Measurements from ENCODE around the gene SMARCD3. TPM values are rescaled to one million over a fixed set of nuclear protein-coding genes. Genes with fewer than 3 reads are reported as not detected.

Gene SMARCD3
- total and polyA plus RNA-seq, 2 of the 13 experiments (the other 11 are each of a cell fraction or from before 2014, with no cell fraction given): 0.20 to 0.62 TPM

DNA sequence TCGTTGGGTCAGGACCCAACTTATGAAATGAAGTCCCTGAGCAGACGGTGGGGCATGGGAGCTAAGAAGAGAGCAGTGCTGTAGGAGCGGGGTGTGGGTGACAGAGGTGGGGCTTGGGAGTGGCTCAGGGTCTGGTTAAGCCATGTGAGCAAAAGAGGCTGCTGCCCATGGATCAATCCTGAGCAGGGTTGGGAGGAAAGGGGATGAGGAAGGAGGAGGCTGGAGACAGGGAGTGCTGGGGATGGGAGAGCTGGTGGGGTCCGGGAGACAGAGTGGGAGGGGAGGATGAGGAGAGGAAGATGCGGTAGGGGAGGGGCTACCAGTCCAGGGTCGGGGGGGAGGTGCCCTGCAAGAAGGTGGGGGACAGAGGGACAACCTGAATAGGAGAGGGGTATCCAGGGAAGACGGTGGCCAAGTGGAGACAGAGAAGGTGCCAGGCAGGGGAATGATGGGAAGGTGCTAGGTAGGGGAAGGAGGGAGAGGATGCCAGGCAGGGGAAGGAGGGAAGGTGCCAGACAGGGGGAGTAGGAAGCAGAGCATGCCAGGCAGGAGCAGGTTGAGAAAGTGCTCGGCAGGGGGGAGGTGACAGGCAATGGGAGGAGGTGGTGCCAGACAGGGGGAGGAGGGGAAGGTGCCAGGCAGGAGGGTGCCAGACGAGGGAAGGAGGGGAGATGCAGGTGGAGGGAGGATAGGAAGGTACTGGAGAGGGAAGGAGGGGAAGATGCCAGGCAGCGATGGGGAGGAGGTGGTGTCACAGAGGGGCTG is 27.5 kb upstream of the SMARCD3 start:
- Histone ChIP-seq H3K9me3 (ENCODE audit: low read length) (no peaks in the 10 kb centered on the region), H3K4me1 (ENCODE audit: insufficient read depth, low read length) (peaks cover 18% of the 10 kb centered on the region), H3K4me2 (ENCODE audit: low read depth, low read length) (no peak overlapping the region), H2AFZ (ENCODE audit: low read length) (no peak overlapping the region), H4K20me1 (ENCODE audit: insufficient read depth, low read length) (no peaks in the 10 kb centered on the region), H3K9ac (ENCODE audit: insufficient read depth, low read depth, low read length) (no peak overlapping the region), H3K36me3 (replicated peaks in 1 of 2; ENCODE audit: control insufficient read depth in 1 of 2, insufficient read depth in 2 of 2, low read length in 2 of 2) (no peaks in the 10 kb centered on the region), H3K4me3 (replicated peaks in 1 of 3; ENCODE audit: insufficient read depth in 1 of 3, low read depth in 2 of 3, low read length in 3 of 3) (no peak overlapping the region), H3K27ac (ENCODE audit: extremely low read length, insufficient read depth, low read length) (no peak overlapping the region), H3K79me2 (ENCODE audit: insufficient read depth, low read length) (no peaks in the 10 kb centered on the region), H3K27me3 (ENCODE audit: control insufficient read depth in 1 of 2, insufficient read depth in 2 of 2, low read length in 2 of 2) (peaks cover 5 to 70% of the 10 kb centered on the region in 2 experiments)
- intact Hi-C loops (cut with micrococcal nuclease; ENCODE audit: unreplicated experiment): no loop called here
- in situ Hi-C loops (cut with HindIII; ENCODE audit: extremely low pct_ligation_motif_present, low pct_unique_long_range_greater_than_20kb): no loop called here
- FAIRE-seq (no peak), ATAC-seq (no peak), DNase-seq (ENCODE audit: low spot score) (no peak)
- no TSS peak for BruUV-seq (replicated peaks)
- ChIA-PET POLR2A (no interaction called here), CTCF (ENCODE audit: low intra/inter-chr PET ratio, low total read pairs) (no interaction called here)
- no peak for TF ChIP-seq ZNF12 (CRISPR knock-in tag; IDR thresholded peaks at IDR 0.05)
- TF ChIP-seq TCF7L2 (IDR thresholded peaks at IDR 0.05; ENCODE audit: low read depth, low read length): no peak
- TF ChIP-seq ZFP37 (CRISPR knock-in tag; IDR thresholded peaks at IDR 0.05; ENCODE audit: borderline replicate concordance): no peak
- TF ChIP-seq, protein P1, sequence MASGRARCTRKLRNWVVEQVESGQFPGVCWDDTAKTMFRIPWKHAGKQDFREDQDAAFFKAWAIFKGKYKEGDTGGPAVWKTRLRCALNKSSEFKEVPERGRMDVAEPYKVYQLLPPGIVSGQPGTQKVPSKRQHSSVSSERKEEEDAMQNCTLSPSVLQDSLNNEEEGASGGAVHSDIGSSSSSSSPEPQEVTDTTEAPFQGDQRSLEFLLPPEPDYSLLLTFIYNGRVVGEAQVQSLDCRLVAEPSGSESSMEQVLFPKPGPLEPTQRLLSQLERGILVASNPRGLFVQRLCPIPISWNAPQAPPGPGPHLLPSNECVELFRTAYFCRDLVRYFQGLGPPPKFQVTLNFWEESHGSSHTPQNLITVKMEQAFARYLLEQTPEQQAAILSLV (CRISPR knock-in tag; IDR thresholded peaks at IDR 0.05; ENCODE audit: borderline replicate concordance): no peak
- no peak for TF ChIP-seq MLLT10 (CRISPR knock-in tag; IDR thresholded peaks at IDR 0.05)
- no peak for TF ChIP-seq SALL1 (CRISPR knock-in tag; IDR thresholded peaks at IDR 0.05)
- no peak for TF ChIP-seq KMT2B (CRISPR knock-in tag; IDR thresholded peaks at IDR 0.05)
- TF ChIP-seq ZNF569 (CRISPR knock-in tag; IDR thresholded peaks at IDR 0.05; ENCODE audit: borderline replicate concordance): no peak
- no peak for TF ChIP-seq FOXK2 (IDR thresholded peaks at IDR 0.05)
- no peak for TF ChIP-seq SIX1 (CRISPR knock-in tag; IDR thresholded peaks at IDR 0.05; ENCODE audit: borderline replicate concordance)
- TF ChIP-seq RAD51 (IDR thresholded peaks at IDR 0.05; ENCODE audit: borderline replicate concordance): no peak
- no peak for TF ChIP-seq ZNF547 (CRISPR knock-in tag; IDR thresholded peaks at IDR 0.05)
- no peak for TF ChIP-seq KDM5A (IDR thresholded peaks at IDR 0.05; ENCODE audit: borderline replicate concordance, low read length)
- TF ChIP-seq, protein P2, sequence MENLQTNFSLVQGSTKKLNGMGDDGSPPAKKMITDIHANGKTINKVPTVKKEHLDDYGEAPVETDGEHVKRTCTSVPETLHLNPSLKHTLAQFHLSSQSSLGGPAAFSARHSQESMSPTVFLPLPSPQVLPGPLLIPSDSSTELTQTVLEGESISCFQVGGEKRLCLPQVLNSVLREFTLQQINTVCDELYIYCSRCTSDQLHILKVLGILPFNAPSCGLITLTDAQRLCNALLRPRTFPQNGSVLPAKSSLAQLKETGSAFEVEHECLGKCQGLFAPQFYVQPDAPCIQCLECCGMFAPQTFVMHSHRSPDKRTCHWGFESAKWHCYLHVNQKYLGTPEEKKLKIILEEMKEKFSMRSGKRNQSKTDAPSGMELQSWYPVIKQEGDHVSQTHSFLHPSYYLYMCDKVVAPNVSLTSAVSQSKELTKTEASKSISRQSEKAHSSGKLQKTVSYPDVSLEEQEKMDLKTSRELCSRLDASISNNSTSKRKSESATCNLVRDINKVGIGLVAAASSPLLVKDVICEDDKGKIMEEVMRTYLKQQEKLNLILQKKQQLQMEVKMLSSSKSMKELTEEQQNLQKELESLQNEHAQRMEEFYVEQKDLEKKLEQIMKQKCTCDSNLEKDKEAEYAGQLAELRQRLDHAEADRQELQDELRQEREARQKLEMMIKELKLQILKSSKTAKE (CRISPR knock-in tag; IDR thresholded peaks at IDR 0.05; ENCODE audit: borderline replicate concordance): no peak
- TF ChIP-seq, protein P3, sequence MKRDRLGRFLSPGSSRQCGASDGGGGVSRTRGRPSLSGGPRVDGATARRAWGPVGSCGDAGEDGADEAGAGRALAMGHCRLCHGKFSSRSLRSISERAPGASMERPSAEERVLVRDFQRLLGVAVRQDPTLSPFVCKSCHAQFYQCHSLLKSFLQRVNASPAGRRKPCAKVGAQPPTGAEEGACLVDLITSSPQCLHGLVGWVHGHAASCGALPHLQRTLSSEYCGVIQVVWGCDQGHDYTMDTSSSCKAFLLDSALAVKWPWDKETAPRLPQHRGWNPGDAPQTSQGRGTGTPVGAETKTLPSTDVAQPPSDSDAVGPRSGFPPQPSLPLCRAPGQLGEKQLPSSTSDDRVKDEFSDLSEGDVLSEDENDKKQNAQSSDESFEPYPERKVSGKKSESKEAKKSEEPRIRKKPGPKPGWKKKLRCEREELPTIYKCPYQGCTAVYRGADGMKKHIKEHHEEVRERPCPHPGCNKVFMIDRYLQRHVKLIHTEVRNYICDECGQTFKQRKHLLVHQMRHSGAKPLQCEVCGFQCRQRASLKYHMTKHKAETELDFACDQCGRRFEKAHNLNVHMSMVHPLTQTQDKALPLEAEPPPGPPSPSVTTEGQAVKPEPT (CRISPR knock-in tag; IDR thresholded peaks at IDR 0.05; ENCODE audit: low read depth): no peak
- TF ChIP-seq ZEB1 (IDR thresholded peaks at IDR 0.05; ENCODE audit: insufficient replicate concordance, low read depth): no peak
- TF ChIP-seq ZNF558 (CRISPR knock-in tag; IDR thresholded peaks at IDR 0.05; ENCODE audit: borderline replicate concordance): no peak
- TF ChIP-seq CEBPB (IDR thresholded peaks at IDR 0.05; ENCODE audit: borderline replicate concordance, low read depth, low read length): no peak
- TF ChIP-seq ZBTB7A (CRISPR knock-in tag; IDR thresholded peaks at IDR 0.05): no peak
- WGBS (ENCODE audit: low lambda C conversion rate): 9% methylated on average over 10 of the region's 10 CpGs

Measured in HepG2 (cell line).